HG03060 (cell line): ENCODE measurements around the gene INSYN2A.

Experiments
- ATAC-seq: cut with Tn5 transposase; IDR thresholded peaks from one replicate; pipeline ENCODE4 v1.9.1; 2021; ENCODE audit warnings: low read depth, moderate number of reproducible peaks; ENCODE audit not compliant: unreplicated experiment

Gene INSYN2A

GRCh38 chr10:127196282-127197153 lies at the start of gene INSYN2A:
INSYN2A (minus strand) TSS chr10:127196591; CDS start chr10:127176395, 20,196 bp downstream.
- no peak for ATAC-seq

GRCh38 chr10:127245456-127245855 lies 49.1 kb upstream of the INSYN2A start:
- ATAC-seq: no peak

- no peak for ATAC-seq
Measured at GRCh38 chr10:127243490-127244272, 47.3 kb upstream of the INSYN2A start.

- no peak for ATAC-seq
Measured at GRCh38 chr10:127242914-127243313, 46.5 kb upstream of the INSYN2A start.

- no peak for ATAC-seq
Measured at GRCh38 chr10:127236266-127236665, 39.9 kb upstream of the INSYN2A start.

- ATAC-seq: no peak
Measured at GRCh38 chr10:127234306-127234800, 38.0 kb upstream of the INSYN2A start.

GRCh38 chr10:127228195-127228787 lies 31.9 kb upstream of the INSYN2A start:
- ATAC-seq: no peak

- ATAC-seq: no peak
Measured at GRCh38 chr10:127227663-127228062, 31.3 kb upstream of the INSYN2A start.

GRCh38 chr10:127227027-127227426 lies 30.6 kb upstream of the INSYN2A start:
- no peak for ATAC-seq

GRCh38 chr10:127221281-127221680 lies 24.9 kb upstream of the INSYN2A start:
- ATAC-seq: no peak

GRCh38 chr10:127218658-127219057 lies 22.3 kb upstream of the INSYN2A start:
- ATAC-seq: no peak

- ATAC-seq: no peak
Measured at GRCh38 chr10:127216786-127217185, 20.4 kb upstream of the INSYN2A start.

- no peak for ATAC-seq
Measured at GRCh38 chr10:127216274-127216673, 19.9 kb upstream of the INSYN2A start.

GRCh38 chr10:127215866-127216265 lies 19.5 kb upstream of the INSYN2A start:
- no peak for ATAC-seq

GRCh38 chr10:127210936-127211466 lies 14.6 kb upstream of the INSYN2A start:
- ATAC-seq: no peak

GRCh38 chr10:127207081-127207480 lies 10.7 kb upstream of the INSYN2A start:
- ATAC-seq: no peak

GRCh38 chr10:127203067-127203466 lies 6.7 kb upstream of the INSYN2A start:
- no peak for ATAC-seq

GRCh38 chr10:127200646-127201045 lies 4.3 kb upstream of the INSYN2A start:
- ATAC-seq: no peak

GRCh38 chr10:127198721-127199120 lies 2.3 kb upstream of the INSYN2A start:
- no peak for ATAC-seq

GRCh38 chr10:127198307-127198706 lies 1.9 kb upstream of the INSYN2A start:
- no peak for ATAC-seq

- ATAC-seq: no peak
Measured at GRCh38 chr10:127197154-127197432, 702 bp upstream of the INSYN2A start.
